H1 (cell line): ENCODE measurements around the gene HIGD2A. TPM values are rescaled to one million over a fixed set of nuclear protein-coding genes. Genes with fewer than 3 reads are reported as not detected.

Experiments used
- ASH2L ChIP-seq: fragments of 200-600, 300-600 bp; sonication (generic); IDR thresholded peaks from one replicate; pipeline ENCODE4 v1.7.1; 2017; ENCODE audit warnings: low read length
- CBX5 ChIP-seq: fragments of 300-800, 300-1000 bp; sonication (generic); IDR thresholded peaks from 2 replicates; pipeline ENCODE4 v1.7.1; 2016; ENCODE audit warnings: antibody characterized with exemption, low read length, low read depth
- CTBP2 ChIP-seq: IDR thresholded peaks from 2 replicates; pipeline ENCODE4 v1.7.0; 2011; ENCODE audit warnings: borderline replicate concordance, mild to moderate bottlenecking, moderate library complexity, mixed read lengths, low read length; ENCODE audit not compliant: insufficient read depth, insufficient read length
- E2F6 ChIP-seq: IDR thresholded peaks from 2 replicates; pipeline ENCODE4 v1.6.1; 2012; ENCODE audit warnings: inconsistent platforms
- JUN ChIP-seq: IDR thresholded peaks from 2 replicates; pipeline ENCODE4 v1.6.1; 2011; ENCODE audit warnings: low read depth, mild to moderate bottlenecking, improper control_type of control experiment, low read length
- JUND ChIP-seq: IDR thresholded peaks from 2 replicates; pipeline ENCODE4 v1.6.1; 2011; ENCODE audit warnings: mild to moderate bottlenecking, improper control_type of control experiment, low read length
- KDM1A ChIP-seq: fragments of 200-600, 300-600 bp; sonication (generic); IDR thresholded peaks from 2 replicates; pipeline ENCODE4 v1.7.1; 2016; ENCODE audit warnings: mild to moderate bottlenecking, low read length, borderline replicate concordance
- KDM4A ChIP-seq: IDR thresholded peaks from one replicate; pipeline ENCODE4 v1.7.1; 2012; ENCODE audit warnings: low read depth, mild to moderate bottlenecking, moderate library complexity, low read length, inconsistent platforms; ENCODE audit not compliant: severe bottlenecking
- NRF1 ChIP-seq: IDR thresholded peaks from 2 replicates; pipeline ENCODE4 v1.6.1; 2011; ENCODE audit warnings: mild to moderate bottlenecking, low read depth, low read length, improper control_type of control experiment
- POU5F1 ChIP-seq: IDR thresholded peaks from 2 replicates; pipeline ENCODE4 v1.6.1; 2011; ENCODE audit warnings: low read depth, mild to moderate bottlenecking, low read length, moderate library complexity
- RFX5 ChIP-seq: IDR thresholded peaks from 2 replicates; pipeline ENCODE4 v1.6.1; 2011; ENCODE audit warnings: low read depth, low read length, improper control_type of control experiment, borderline replicate concordance
- RNF2 ChIP-seq: fragments of 200-900, 300-1000 bp; sonication (generic); IDR thresholded peaks from 2 replicates; pipeline ENCODE4 v1.7.1; 2016; ENCODE audit warnings: borderline replicate concordance, low read depth, mild to moderate bottlenecking, antibody characterized with exemption, low read length; ENCODE audit not compliant: poor library complexity, severe bottlenecking; ENCODE audit errors: missing control alignments
- RXRA ChIP-seq: IDR thresholded peaks from 2 replicates; pipeline ENCODE4 v1.6.1; 2011; ENCODE audit warnings: low read depth, mild to moderate bottlenecking, low read length, moderate library complexity; ENCODE audit not compliant: insufficient read depth
- SIRT6 ChIP-seq: IDR thresholded peaks from one replicate; pipeline ENCODE4 v1.7.1; 2012; ENCODE audit warnings: low read length, inconsistent platforms
- SP1 ChIP-seq: IDR thresholded peaks from 2 replicates; pipeline ENCODE4 v1.6.1; 2011; ENCODE audit warnings: low read depth, low read length
- TEAD4 ChIP-seq: IDR thresholded peaks from 2 replicates; pipeline ENCODE4 v1.6.1; 2012; ENCODE audit warnings: low read depth, low read length, inconsistent platforms, mixed read lengths
- USF2 ChIP-seq: IDR thresholded peaks from 2 replicates; pipeline ENCODE4 v1.6.1; 2011; ENCODE audit warnings: low read length, improper control_type of control experiment
- polyA plus RNA-seq, 7 experiments: library from polyadenylated mRNA; depleted of rRNA in 3 of 7; stranded (reverse) in 5 of 7; unstranded in 2 of 7; fragments of >200 nt in 5 of 7; fragments of 200-250 nt in 2 of 7; gene quantifications; 1 replicate in 5 of 7; 2 replicates in 1 of 7; 4 replicates in 1 of 7; pipeline versions ENCODE4 v1.2.1 to v1.2.3, GENCODE V29; 2011 to 2013; ENCODE audit warnings: missing spikeins in 2 of 7, mixed read lengths in 2 of 7
- total RNA-seq: library from RNA; stranded (reverse); fragmentation: NEBNext Ultra II Directional; extraction: Animal tissue kit (Norgen Biotek cat#: 25700); gene quantifications from 2 replicates; pipeline ENCODE4 v1.2.1, GENCODE V29; 2021

HIGD2A gene
- total and polyA plus RNA-seq, 2 of the 8 experiments (the other 6 are each of a cell fraction or from before 2014, with no cell fraction given) = 95.5 to 264 TPM

GRCh38 chr5:176388444-176389134 lies at the start of gene HIGD2A, which contains the start of gene NOP16 (continued):
- TF ChIP-seq USF2 (no peak), CBX5 (no peak), CTBP2 (no peak), SP1 (peak; percentile 85), RNF2 (no peak), KDM1A (no peak), ASH2L (peak; percentile 78), TEAD4 (no peak), NRF1 (peak; percentile 1; the same call in 1 of the 2 replicates), E2F6 (peak; percentile 74), SIRT6 (no peak), RXRA (no peak), RFX5 (0 out of 2 replicates have a peak, but pooled peaks have one; percentile 8), KDM4A (peak; percentile 80), JUND (peak; percentile 3; the same call in 1 of the 2 replicates), JUN (no peak), POU5F1 (no peak)
